ENCODE data around the gene FBXL4. TPM values are rescaled to one million over a fixed set of nuclear protein-coding genes. Genes with fewer than 3 reads are reported as not detected.

FBXL4 gene
- total and polyA plus RNA-seq, 10 of the 15 experiments (the other 5 are each of a cell fraction or from before 2014, with no cell fraction given), result 2.9 to 16.9 (median 7.2) TPM

DNA sequence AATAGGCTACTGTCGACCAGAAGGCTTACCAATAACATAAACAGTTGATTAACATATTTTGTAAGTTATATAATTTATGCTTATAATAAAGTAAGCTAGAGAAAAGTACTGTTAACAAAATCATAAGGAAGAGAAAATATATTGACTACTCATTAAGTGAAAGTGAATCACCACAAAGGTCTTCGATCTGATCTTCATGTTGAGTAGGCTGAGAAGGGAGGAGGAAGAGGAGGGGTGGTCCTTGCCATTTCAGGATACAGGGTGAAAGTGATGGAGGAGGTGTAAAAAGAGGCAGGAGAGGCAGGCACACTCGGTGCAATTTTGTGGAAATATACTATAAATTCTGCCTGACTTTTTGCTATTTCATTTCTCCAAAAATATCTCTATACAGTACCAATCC lies 10.4 kb downstream of the FBXL4 start (continued):
- TF ChIP-seq, protein P1, sequence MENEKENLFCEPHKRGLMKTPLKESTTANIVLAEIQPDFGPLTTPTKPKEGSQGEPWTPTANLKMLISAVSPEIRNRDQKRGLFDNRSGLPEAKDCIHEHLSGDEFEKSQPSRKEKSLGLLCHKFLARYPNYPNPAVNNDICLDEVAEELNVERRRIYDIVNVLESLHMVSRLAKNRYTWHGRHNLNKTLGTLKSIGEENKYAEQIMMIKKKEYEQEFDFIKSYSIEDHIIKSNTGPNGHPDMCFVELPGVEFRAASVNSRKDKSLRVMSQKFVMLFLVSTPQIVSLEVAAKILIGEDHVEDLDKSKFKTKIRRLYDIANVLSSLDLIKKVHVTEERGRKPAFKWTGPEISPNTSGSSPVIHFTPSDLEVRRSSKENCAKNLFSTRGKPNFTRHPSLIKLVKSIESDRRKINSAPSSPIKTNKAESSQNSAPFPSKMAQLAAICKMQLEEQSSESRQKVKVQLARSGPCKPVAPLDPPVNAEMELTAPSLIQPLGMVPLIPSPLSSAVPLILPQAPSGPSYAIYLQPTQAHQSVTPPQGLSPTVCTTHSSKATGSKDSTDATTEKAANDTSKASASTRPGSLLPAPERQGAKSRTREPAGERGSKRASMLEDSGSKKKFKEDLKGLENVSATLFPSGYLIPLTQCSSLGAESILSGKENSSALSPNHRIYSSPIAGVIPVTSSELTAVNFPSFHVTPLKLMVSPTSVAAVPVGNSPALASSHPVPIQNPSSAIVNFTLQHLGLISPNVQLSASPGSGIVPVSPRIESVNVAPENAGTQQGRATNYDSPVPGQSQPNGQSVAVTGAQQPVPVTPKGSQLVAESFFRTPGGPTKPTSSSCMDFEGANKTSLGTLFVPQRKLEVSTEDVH (IDR thresholded peaks at IDR 0.05; ENCODE audit: low read depth, partially characterized antibody), result no peak

DNA sequence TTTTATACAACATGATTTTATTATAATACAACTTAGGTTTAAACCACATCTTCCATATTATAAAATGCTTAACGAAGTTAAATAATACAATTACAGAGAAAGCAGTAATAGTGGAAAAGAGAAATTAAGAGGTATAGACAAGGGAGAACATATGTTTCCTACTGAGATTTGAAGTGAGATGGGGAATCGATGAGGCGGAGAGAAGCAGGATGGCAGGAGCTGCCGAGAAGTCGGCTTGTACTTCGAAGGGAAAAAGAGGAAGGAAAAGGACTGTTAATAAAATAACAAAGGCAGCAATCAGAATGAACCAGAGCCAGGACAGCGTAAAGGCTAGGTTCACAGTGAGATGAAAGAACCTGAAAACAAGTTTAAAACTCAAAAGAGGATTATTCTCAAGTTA lies 15.4 kb downstream of the FBXL4 start:
- H3K79me2 ChIP-seq (ENCODE audit: control insufficient read depth, insufficient read depth, low read length), result no peaks in the 10 kb centered on the region; the same call in none of the 2 replicates
- H3K36me3 ChIP-seq (ENCODE audit: control insufficient read depth in 2 of 2, insufficient read depth in 2 of 2, low read length in 1 of 2), result no peaks in the 10 kb centered on the region
- BruUV-seq (replicated peaks), result no TSS peak
- H2AFZ ChIP-seq (ENCODE audit: control insufficient read depth, low read depth, low read length), result no peak overlapping the region
- H4K20me1 ChIP-seq (ENCODE audit: control insufficient read depth, insufficient read depth), result no peaks in the 10 kb centered on the region
- H3K4me1 ChIP-seq (ENCODE audit: control insufficient read depth, insufficient read depth, low read length), result no peaks in the 10 kb centered on the region
- H3K9me3 ChIP-seq (replicated peaks; ENCODE audit: control insufficient read depth, insufficient read depth, low read length), result no peaks in the 10 kb centered on the region
- ChIA-PET POLR2A (interaction anchor here (1.0 kb wide), 1 partner anchor 9 kb away, joined by 5 read pairs; no protein-coding TSS in a partner anchor), RAD21 (ENCODE audit: unreplicated experiment) (interaction anchor here (1.6 kb wide), 1 partner anchor 11 kb away, joined by 4 read pairs; no protein-coding TSS in a partner anchor), CTCF (interaction anchor here (1.1 kb wide), 1 partner anchor 11 kb away, joined by 3 read pairs; no protein-coding TSS in a partner anchor), SMC1A (ENCODE audit: uncharacterized antibody, unreplicated experiment) (interaction anchor here (1.0 kb wide), 1 partner anchor 102 kb away, joined by 4 read pairs; no protein-coding TSS in a partner anchor)
- H3K9ac ChIP-seq (ENCODE audit: control insufficient read depth, insufficient read depth, low read length), result no peak overlapping the region
- no peak overlapping the region for H3K4me3 ChIP-seq
- no peak overlapping the region for H3K27ac ChIP-seq (ENCODE audit: control insufficient read depth, insufficient read depth)
- in situ Hi-C loops (cut with MboI), result no loop called here
- no peak for DNase-seq (ENCODE audit: low read depth, low spot score)
- no peak; the same call in 2 of the 3 replicates for ATAC-seq
- no peak overlapping the region for H3K4me2 ChIP-seq (ENCODE audit: control insufficient read depth, insufficient read depth)
- WGBS (ENCODE audit: insufficient coverage, insufficient replicate concordance, low lambda C conversion rate, missing lambda C conversion rate), result 66% methylated on average over 7 of the region's 7 CpGs
- no peak for FAIRE-seq
- H3K27me3 ChIP-seq (replicated peaks in 1 of 2; ENCODE audit: control insufficient read depth in 2 of 2, insufficient read depth in 2 of 2, low read length in 1 of 2), result no peaks in the 10 kb centered on the region
- intact Hi-C loops (cut with micrococcal nuclease; ENCODE audit: unreplicated experiment), result no loop called here
- no peak for TF ChIP-seq ATF7 (IDR thresholded peaks at IDR 0.05; ENCODE audit: low read depth)
- TF ChIP-seq, protein P2, sequence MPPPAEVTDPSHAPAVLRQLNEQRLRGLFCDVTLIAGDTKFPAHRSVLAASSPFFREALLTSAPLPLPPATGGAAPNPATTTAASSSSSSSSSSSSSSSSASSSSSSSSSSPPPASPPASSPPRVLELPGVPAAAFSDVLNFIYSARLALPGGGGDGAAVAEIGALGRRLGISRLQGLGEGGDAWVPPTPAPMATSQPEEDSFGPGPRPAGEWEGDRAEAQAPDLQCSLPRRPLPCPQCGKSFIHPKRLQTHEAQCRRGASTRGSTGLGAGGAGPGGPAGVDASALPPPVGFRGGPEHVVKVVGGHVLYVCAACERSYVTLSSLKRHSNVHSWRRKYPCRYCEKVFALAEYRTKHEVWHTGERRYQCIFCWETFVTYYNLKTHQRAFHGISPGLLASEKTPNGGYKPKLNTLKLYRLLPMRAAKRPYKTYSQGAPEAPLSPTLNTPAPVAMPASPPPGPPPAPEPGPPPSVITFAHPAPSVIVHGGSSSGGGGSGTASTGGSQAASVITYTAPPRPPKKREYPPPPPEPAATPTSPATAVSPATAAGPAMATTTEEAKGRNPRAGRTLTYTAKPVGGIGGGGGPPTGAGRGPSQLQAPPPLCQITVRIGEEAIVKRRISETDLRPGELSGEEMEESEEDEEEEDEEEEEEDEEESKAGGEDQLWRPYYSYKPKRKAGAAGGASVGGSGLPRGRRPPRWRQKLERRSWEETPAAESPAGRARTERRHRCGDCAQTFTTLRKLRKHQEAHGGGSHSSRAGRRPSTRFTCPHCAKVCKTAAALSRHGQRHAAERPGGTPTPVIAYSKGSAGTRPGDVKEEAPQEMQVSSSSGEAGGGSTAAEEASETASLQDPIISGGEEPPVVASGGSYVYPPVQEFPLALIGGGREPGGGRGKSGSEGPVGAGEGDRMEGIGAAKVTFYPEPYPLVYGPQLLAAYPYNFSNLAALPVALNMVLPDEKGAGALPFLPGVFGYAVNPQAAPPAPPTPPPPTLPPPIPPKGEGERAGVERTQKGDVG (CRISPR knock-in tag; IDR thresholded peaks at IDR 0.05), result no peak
- TF ChIP-seq, protein P3, sequence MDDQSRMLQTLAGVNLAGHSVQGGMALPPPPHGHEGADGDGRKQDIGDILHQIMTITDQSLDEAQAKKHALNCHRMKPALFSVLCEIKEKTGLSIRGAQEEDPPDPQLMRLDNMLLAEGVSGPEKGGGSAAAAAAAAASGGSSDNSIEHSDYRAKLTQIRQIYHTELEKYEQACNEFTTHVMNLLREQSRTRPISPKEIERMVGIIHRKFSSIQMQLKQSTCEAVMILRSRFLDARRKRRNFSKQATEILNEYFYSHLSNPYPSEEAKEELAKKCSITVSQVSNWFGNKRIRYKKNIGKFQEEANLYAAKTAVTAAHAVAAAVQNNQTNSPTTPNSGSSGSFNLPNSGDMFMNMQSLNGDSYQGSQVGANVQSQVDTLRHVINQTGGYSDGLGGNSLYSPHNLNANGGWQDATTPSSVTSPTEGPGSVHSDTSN (IDR thresholded peaks at IDR 0.05; ENCODE audit: insufficient replicate concordance, low read depth, low read length), result no peak
- no peak for TF ChIP-seq SMC3 (IDR thresholded peaks at IDR 0.05; ENCODE audit: borderline replicate concordance, low read length)
- no peak for TF ChIP-seq JUNB (IDR thresholded peaks at IDR 0.05)
- TF ChIP-seq STAT3 (IDR thresholded peaks at IDR 0.05; ENCODE audit: low read depth, low read length), result no peak
- no peak for TF ChIP-seq SMARCA5 (IDR thresholded peaks at IDR 0.05)
- TF ChIP-seq, protein P4, sequence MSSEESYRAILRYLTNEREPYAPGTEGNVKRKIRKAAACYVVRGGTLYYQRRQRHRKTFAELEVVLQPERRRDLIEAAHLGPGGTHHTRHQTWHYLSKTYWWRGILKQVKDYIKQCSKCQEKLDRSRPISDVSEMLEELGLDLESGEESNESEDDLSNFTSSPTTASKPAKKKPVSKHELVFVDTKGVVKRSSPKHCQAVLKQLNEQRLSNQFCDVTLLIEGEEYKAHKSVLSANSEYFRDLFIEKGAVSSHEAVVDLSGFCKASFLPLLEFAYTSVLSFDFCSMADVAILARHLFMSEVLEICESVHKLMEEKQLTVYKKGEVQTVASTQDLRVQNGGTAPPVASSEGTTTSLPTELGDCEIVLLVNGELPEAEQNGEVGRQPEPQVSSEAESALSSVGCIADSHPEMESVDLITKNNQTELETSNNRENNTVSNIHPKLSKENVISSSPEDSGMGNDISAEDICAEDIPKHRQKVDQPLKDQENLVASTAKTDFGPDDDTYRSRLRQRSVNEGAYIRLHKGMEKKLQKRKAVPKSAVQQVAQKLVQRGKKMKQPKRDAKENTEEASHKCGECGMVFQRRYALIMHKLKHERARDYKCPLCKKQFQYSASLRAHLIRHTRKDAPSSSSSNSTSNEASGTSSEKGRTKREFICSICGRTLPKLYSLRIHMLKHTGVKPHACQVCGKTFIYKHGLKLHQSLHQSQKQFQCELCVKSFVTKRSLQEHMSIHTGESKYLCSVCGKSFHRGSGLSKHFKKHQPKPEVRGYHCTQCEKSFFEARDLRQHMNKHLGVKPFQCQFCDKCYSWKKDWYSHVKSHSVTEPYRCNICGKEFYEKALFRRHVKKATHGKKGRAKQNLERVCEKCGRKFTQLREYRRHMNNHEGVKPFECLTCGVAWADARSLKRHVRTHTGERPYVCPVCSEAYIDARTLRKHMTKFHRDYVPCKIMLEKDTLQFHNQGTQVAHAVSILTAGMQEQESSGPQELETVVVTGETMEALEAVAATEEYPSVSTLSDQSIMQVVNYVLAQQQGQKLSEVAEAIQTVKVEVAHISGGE (CRISPR knock-in tag; IDR thresholded peaks at IDR 0.05), result no peak
- TF ChIP-seq MYB (IDR thresholded peaks at IDR 0.05; ENCODE audit: borderline replicate concordance, low read depth, low read length), result no peak
- no peak for TF ChIP-seq RBBP5 (conservative IDR thresholded peaks at IDR 0.05)
